ENCODE results near the gene RIPK1.
"Not testable (repeated sequence)": the region's sequence is repeated elsewhere in the genome, so short reads cannot be mapped to it uniquely, and the experiment has no call there.

RIPK1 gene

DNA sequence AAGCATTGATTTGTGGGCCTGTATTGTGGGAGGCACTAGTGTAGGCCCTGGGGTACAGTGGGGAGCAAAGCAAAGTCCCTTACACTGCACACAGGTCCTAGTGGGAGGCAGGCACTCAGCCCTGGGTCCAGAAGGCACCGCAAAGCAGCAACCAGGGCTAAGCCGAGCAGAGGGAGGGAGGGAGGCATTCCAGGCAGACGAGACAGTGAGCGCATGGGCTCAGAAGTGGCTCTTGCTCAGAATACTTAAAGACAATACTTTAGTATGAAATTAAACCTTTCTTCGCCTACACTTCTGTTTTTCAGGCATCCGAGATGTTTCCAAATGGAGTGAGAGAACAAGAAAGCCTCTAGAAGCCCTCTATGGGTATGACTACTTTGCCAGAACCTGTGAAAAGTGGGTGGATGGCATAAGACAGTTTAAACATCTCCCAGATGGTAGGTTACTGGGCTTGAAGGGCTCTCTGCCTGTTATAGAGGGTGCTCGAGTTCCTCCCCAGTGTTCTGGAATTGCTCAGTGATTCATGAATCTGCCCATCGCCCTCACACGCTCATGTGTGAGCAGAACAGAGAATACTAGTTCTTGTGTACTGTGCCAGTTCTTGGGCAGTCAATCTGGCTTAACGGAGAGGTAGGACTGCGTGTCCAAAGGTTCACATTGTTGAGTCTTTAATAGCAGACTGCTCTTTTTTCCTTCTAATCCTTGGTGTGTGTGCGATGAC, 68.9 kb downstream of the RIPK1 start:
- no peak for DNase-seq

DNA sequence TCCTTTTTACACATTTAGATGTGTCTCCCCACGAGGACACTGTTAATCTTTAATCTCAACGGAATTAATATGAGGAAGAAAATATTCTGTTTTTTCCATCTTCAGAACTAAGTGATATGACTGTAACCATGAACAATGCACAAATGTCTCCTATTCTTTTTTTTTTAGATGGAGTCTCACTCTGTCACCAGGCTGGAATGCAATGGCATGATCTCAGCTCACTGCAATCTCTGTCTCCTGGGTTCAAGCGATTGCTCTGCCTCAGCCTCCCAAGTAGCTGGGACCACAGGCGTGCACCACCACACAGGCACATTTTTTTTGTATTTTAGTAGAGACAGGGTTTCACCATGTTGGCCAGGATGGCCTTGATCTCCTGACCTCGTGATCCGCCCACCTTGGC, 69.6 kb downstream of the RIPK1 start:
- not testable (repeated sequence) for DNase-seq

DNA sequence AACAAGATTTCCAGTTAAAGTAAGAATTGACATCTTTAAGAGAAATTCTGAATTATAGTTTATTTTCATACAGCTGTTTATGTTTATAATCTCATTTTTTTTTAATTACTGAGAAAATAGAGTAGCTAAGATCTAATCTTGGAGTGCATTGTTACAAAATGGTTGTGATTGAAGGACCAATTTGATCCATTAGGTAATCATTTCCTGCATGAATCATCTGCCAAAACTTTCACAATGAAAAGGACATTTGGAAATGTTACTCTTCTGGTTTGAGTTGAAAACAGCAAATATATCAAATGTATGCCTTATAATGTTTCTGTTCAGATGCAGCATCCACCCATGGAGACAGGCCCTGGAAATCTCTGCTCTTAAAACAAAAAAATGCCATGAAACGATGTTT, 70.0 kb downstream of the RIPK1 start:
- DNase-seq: no peak

DNA sequence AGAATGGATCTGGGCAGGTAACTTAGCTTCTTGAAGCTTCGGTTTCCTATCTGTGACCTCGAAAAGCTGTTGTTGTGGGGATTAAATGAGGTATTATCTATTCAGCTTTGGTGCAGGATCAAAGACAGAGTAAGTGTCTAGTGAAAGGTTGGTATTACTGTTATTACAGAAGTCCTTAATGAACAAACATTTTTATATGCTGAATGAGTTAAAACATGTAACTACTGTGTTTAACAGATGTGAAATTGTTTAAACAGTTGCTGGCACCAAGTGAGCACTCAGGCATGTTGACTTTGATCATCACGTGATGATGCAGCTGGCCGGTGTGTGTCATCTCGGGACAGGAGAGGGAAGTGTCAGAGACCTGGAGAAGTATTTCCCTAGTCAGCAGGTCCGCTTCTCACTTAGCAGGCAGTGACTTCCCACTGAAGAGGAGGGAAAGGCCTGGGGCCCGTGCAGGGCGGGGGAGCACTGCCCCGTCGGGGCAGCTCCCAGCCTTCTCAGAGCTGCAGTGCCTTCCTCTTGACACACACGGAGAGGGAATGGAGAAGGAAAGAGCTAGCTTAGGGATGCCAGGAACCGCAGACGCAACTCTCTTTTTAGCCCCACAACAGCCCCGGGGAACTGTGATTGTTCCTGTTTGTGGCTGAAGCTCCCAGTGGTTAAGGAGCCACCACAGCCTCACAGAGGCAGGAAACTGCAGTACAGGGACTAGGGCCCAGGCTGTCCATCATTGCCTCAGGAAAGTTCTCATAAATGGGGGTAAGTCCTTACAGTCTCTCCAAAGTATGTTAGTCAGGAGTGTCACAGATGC, 71.0 kb downstream of the RIPK1 start:
- peak; percentile 92 for DNase-seq

DNA sequence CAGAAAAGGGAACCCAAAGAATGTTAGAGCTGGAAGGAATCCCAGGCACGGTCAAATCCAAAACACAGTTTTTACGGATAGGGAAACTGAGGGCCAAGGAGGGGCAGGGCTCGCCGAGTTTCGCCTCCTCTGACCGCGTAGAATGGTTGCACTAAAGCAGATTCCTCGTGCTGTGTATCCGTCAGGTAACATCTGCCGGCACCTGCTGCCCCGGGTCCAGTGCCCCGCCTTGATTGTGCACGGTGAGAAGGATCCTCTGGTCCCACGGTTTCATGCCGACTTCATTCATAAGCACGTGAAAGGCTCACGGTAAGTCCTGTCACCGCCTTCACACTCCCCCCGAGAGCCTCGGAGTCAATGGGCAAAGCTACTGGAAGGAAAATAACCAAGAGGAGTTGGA, 71.9 kb downstream of the RIPK1 start:
- no peak for DNase-seq

DNA sequence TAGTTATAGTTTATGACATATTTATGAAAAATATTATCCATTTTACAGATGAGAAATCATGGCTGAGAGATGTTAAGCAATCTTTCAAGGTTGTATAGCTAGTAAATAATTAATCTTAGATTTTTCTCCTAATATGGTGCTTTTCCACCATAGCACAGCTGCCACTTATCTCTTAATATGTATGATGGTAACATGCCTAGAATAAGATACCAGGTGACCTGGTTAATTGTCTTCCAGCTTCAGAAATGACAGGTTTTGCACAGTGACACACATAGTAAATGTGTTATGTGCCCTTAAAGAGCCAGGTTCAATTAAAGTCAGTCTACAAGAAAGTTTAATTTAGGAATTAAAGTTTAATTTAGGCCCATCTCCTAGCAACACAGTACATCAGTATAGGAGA, 74.2 kb downstream of the RIPK1 start:
- no peak for DNase-seq

DNA sequence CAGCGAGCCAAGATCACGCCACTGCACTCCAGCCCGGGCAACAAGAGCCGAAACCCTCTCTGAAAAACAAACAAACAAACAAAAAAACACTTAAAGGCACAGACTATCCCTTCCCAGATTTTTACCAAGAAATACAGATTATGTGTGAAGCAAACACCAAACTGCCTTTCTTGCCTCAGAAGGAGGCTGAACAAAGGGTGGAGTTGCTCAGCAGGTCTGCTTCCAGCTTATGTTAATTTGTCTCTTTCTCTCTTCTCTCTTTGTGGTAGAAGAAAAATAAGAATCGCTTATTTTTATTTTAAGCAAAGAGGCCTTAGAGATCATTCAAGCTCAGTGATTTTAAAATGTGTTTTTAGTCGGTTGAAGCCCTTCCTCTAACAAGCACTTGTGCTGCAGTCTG, 74.9 kb downstream of the RIPK1 start:
- DNase-seq: no peak

DNA sequence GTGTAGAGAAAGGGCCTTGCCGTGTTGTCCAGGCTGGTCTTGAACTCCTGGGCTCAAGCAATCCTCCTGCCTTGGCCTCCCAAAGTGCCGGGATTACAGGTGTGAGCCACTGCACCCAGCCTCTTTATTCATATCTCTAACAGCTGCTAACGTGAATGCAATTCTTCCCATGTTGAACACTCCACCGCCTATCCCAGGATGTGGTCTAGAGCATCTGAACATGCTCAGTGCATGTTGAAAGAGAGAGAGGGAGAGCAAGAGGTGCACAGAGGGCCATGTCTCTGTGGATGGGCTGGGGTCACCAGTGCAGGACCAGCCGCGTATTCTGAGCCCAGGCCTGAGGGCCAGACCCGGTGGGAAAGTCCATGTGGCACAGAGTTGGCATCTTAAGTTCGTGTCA, 76.3 kb downstream of the RIPK1 start:
- no peak for DNase-seq

DNA sequence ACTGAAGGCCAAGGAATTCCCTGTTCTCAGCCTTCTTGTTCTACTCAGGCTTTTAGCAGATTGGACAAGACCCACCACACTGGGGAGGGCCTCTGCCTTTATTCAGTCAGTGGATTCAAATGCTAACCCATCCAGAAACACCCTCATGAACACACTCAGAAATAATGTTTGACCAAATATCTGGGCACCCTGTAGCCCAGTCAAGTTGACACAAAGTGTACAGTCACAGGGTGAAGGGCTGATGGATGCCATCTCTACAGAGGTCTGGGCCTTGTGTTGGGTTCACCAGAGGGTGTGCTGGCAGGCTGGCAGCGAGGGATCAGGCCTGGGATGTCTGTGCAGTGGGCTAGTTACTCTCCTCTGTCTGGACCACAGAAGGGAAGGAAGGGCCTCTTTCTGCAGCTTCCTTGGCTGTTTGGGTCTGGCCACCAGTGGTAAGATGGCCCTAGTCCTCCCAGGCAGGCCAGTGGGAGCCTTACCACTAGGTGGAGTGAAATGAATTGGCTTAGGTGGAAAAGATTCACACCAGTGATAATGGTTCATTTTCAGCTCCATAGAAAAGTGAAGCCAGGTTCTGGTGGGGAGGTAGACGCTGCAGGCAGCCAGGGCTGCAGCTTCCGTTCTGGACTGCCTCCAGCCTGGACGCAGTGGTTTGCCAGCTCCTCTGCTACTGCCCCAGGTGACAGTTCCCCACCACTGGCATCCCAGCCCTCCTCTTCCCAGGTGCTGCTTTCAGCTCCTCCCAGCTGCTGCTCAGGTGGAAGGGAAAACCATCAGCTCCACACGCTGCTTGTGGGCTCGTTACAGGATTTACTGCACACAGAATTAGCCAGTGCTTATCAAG, 79.8 kb downstream of the RIPK1 start:
- DNase-seq: peak; percentile 27

DNA sequence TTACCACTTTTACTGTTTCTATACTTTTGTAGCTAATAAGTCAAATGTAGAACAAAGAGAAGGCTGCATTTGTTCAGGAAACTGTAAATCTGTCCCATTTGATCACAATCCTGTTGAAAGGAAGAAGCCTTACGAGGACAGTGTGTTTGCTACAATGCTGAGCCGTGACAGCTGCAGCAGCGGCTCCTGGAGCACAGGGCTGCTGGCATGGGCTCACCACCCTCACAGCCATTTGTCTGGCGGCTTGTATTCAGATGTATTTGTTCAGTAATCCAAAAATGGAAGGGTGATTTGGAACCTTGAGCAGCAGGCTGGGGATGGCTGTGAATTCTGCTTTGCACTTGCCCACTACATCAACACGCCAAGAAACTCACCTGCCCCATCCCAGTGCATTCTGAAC, 83.4 kb downstream of the RIPK1 start:
- DNase-seq: no peak

DNA sequence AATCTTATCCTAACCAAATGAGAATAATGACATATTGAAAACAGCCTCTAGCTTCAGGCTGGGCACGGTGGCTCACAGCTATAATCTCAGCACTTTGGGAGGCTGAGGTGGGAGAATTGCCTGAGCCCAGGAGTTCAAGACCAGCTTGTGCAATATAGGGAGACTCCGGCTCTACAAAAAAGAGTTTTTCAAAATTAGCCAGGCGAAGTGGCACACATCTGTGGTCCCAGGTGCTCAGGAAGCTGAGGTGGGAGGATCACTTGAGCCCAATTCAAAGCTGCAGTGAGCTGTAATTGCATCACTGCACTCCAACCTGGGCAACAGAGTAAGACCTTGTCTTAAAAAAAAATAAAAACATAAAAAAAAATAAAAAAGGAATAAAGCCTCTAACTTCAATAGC, 84.4 kb downstream of the RIPK1 start:
- no peak for DNase-seq

DNA sequence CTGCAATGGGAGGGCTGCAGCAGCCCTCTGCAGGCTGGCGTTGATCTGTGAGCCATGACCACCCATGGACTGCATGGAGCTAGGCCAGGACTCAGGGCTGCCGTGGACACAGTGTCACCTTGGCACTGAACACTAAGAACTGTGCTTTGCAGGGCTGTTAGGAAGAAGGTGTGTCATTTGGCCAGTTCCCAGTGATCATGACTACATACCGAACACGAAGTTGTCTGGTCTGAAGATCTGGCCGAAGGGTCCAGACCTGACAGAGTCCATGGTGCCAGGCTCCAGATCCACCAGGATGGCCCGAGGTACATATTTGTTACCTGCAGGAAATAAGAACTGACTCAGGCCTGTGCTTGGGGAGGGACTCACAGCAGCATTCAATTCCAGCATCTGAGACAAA, 87.1 kb downstream of the RIPK1 start:
- not testable (repeated sequence) for DNase-seq

DNA sequence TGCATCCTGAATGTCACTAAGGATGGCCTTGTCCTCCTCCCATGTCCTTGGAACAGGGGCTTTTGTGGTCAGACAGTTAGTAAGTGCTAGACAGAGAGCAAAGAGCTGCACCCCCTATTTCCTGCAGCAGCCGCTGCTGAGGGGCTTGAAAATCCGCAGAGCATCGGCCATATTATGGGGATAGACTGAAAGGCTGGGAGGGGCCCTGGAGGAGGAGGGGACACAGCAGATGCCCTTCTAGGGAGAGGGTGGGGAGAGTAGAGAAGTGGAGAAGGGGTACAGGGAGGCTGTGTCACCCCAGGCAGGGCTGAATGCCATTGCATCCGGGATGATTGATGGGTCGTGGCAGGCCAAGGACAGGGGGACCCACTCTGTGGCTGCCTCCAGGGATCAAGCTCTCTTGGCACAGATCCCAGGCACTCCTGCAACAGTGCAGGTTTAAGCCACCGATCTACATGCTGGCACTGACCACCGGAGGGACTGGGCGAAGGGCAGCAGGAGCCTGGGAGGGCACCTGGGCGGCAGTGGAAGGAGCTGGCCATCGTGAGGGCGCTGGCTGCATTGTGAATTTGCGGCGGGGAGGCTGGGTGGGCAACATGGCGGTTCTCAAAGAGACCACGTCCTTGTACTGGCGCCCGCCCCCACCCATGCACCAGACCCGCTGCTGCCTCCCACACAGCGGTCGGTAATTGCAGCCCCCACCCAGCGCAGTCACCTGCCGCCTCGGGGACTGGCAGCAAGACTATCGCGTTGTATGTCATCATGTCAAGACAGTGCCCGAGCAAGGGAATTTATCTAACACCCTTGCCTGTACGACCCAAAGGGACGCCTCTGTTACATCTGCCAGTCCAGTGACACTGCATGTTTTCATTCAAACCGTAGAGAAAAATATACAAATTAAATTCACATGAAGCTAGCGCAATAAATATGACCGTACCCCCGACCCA, 88.2 kb downstream of the RIPK1 start:
- peak; percentile 59 for DNase-seq

DNA sequence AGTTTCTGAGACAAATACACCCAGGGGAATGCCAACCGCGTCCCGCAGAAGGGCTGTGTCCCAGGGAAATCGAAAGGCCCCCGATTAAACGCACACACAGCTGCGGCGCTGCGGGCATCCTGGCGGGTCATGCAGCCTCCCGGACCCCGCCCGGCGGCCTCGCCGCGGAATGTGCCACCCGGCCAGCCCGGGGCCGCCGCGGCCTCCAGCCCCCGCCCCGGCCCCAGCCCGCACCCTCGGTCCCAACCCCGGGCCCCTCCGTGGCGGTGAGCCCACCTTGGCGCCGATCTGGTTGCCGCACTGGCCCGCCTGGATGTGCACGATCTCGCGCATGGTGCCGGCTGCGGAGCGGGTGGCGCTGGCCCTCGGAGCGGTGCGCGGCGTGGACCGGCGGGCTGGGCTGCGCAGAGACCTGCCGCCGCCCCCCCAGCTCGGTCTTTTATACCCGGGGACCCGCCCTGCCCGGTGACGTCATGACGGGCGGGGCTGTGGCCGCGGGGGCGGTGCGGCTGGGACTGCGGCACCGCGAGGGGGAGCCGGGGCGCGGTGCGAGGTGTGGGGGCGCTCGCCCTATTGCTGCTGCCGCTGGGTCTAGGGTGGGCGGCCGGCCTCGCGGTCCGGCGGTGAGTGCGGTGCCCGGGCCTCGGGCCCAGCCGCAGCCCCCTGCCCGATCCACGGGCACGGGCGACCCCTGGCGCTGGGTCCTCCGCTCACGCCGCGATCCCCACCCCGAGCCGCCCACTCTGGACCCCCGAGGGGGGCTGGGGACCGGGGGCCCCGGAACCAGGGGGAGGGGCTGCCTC, 89.0 kb downstream of the RIPK1 start, which contains the start of gene TUBB2A:
Gene TUBB2A, minus strand, starts transcription at position 414 of the 803 bp plus-strand sequence. Its CDS starts 81 bp downstream, at position 333.
- DNase-seq: peak; percentile 85

DNA sequence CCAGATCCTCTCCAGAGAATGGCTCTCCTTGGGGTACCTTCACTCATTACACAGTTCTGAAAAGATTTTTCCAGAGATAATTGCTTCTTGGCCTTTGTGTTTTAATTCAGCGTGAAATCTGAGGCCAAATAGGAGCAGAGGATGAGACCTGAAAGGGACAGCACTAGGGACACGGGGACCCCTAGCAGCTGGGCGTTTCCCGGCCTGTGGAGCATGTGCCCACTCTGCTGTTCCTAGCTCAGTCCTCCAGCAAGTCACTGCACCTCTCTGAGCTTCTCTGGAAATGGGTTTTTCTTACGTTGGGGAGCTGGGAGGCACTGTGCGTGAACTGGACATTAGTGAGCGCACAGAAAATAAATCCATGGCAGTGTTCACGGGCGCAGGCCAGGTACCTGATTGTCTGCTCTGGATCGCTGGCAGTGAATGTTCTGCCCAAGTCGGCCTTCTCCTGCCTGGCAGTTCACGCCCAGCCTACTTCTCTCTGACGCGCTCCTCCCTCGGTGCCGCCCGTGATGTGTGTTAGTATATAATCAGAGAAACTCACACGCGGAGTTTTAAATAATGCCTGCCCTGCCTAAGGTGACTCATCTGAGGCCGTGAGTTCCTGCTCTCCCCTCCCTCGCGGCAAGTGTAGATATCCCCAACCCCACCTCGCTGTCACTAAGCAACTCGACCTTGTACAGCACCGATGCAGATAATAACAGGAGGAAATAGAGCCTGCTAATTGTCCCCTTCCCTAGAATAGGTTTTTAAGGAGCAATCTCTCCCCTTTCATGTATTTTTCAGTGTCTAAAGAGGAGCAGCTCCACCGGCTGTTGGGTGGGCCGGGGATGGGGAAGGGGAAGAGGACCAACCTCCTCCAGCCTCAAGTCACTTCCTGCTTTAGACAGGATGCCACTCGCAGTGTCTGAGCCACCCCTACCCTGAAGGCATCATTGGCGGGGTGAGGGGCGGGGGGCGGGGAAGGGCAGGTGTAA, 91.8 kb downstream of the RIPK1 start:
- peak; percentile 84 for DNase-seq

DNA sequence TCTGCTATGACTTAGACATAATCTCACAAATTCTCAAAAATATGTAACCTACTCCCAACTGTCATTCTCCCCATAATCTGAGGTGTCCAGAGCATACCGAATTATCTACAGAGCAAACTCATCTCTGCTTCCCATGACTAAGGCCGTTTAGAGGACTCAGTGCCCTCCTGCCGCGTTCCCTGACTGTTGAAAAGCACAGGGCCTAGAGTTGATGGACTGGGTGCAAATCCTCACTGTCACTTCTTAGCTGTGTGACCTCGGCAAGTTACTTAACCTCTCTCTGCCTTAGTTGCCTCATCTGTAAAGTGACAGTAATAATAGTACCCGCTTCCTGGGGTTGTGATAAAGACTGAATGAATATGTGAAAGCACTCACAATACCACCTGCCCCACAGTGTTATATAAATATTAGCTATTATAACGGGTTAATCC, 93.8 kb downstream of the RIPK1 start:
- no peak for DNase-seq

DNA sequence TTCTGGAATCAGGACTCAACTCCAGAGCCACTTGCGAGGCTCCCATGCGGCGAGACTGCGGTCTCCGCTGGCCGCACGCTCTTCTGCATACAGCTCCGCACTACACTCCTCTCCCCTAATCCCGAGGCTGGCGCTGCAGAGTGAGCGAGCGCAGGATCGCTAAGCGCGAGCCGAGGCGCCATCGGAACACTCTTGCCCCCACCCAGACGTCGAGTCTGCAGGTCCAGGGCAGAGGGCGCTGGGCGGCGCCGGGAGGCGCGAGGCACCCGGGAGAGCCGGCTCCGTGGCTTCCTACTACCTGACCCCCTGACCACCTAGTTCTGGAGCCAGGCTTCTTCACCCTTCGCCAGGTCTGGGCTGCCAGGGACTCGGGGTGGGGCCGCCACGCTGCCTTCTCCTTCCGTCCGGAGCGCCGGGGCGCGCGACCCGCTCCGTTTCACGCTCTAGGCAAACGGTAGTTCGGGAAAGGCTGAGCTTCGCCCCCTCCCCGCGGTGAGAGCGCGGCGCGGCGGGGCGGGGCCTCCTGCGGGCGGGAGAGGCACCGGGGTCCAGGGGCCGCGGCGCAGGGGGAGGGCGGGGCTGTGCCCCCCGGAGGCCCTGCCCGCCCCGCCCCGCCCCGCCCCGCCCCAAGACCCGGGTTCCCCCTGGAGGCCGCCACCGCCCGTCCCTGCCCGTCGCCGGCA, 94.4 kb downstream of the RIPK1 start:
- peak; percentile 89 for DNase-seq

DNA sequence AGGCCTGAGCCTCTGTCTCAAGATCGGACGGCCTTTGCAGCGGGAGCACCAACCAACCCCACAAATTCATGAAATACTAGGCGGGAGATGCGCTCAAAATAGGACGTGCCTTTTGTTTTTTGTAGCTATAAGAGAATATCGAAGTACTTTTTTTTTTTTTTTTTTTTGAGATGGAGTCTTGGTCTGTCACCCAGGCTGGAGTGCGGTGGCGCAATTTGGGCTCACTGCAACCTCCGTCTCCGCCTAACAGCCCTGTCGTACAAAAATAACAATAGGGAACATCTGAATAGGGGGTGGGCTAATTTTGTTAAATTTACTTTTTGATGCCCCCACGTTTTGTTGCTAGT, 94.9 kb downstream of the RIPK1 start:
- DNase-seq: no peak

DNA sequence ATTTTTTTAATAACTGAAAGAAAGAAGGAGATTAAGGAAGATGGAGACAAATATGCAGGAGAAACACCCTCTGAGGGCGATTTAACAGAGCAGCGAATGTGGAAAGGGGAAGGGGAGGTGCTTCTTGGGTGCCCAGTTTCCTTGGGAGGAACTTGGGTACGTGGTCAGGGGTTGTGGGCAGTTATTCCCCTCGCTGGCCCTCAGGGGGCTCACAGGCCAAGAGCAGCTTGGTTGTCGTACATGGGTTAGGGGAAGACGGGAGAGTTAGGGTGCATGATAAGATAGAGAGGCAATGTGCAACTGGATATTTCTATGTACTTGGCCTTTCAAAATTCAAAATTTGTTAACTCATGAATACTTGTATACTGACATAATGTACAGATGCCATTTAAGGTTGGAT, 96.1 kb downstream of the RIPK1 start:
- no peak for DNase-seq

Measured in NCI-H146 (cell line).